HepG2 (cell line): ENCODE results near the gene NTSR2. TPM values are rescaled to one million over a fixed set of nuclear protein-coding genes. Genes with fewer than 3 reads are reported as not detected.

ENCODE experiments used
- ATF7 ChIP-seq, 2 experiments: fragments of 450-650 bp in 1 of 2; sonication (generic) in 1 of 2; formaldehyde crosslinking in 1 of 2; IDR thresholded peaks; 2 replicates each; pipeline versions ENCODE4 v1.4.0 to v1.6.1; 2016 to 2020; ENCODE audit warnings: antibody characterized with exemption in 1 of 2, mild to moderate bottlenecking in 1 of 2, missing genetic modification reagents in 1 of 2
- BCL6 ChIP-seq: IDR thresholded peaks from 2 replicates; pipeline ENCODE4 v1.6.1; 2016; ENCODE audit warnings: missing genetic modification reagents, missing compliant biosample characterization
- DR1 ChIP-seq: sonication (generic); formaldehyde crosslinking; IDR thresholded peaks from 2 replicates; pipeline ENCODE4 v1.8.0; 2021; ENCODE audit warnings: mild to moderate bottlenecking, missing genetic modification reagents, inconsistent platforms
- FOXK2 ChIP-seq: fragments of 450-650 bp; IDR thresholded peaks from 2 replicates; pipeline ENCODE4 v1.6.1; 2016
- GABPB1 ChIP-seq: IDR thresholded peaks from 2 replicates; pipeline ENCODE4 v1.6.1; 2016; ENCODE audit warnings: mild to moderate bottlenecking, missing genetic modification reagents, moderate library complexity, missing compliant biosample characterization
- HDAC2 ChIP-seq: sonication (generic); formaldehyde crosslinking; IDR thresholded peaks from 2 replicates; pipeline ENCODE4 v1.4.0; 2020; ENCODE audit warnings: missing genetic modification reagents
- HDAC6 ChIP-seq: fragments of 200-600 bp; sonication (generic); IDR thresholded peaks from 2 replicates; pipeline ENCODE4 v1.7.0; 2017; ENCODE audit warnings: mild to moderate bottlenecking, antibody characterized with exemption, low read length, low read depth
- HIC2 ChIP-seq: sonication (generic); formaldehyde crosslinking; IDR thresholded peaks from 2 replicates; pipeline ENCODE4 v1.9.0; 2022; ENCODE audit warnings: low read depth, missing genetic modification reagents
- IRF2 ChIP-seq: IDR thresholded peaks from 2 replicates; pipeline ENCODE4 v1.6.1; 2018; ENCODE audit warnings: missing genetic modification reagents, missing compliant biosample characterization
- MAX ChIP-seq: IDR thresholded peaks from 2 replicates; pipeline ENCODE4 v1.6.1; 2012; ENCODE audit warnings: inconsistent platforms
- MAZ ChIP-seq, 2 experiments: sonication (generic) in 1 of 2; formaldehyde crosslinking in 1 of 2; IDR thresholded peaks; 2 replicates each; pipeline versions ENCODE4 v1.5.0 to v1.6.1; 2012 to 2020; ENCODE audit warnings: low read depth in 2 of 2, mild to moderate bottlenecking in 2 of 2, borderline replicate concordance in 1 of 2, improper control_type of control experiment in 1 of 2, low read length in 1 of 2, missing genetic modification reagents in 1 of 2, moderate library complexity in 1 of 2
- NR2C2 ChIP-seq: sonication (generic); formaldehyde crosslinking; IDR thresholded peaks from 2 replicates; pipeline ENCODE4 v1.4.0; 2020; ENCODE audit warnings: missing genetic modification reagents, mild to moderate bottlenecking, moderate library complexity, borderline replicate concordance
- SMARCE1 ChIP-seq: fragments of 450-650 bp; IDR thresholded peaks from 2 replicates; pipeline ENCODE4 v1.6.1; 2017; ENCODE audit warnings: borderline replicate concordance
- SMC3 ChIP-seq: IDR thresholded peaks from 2 replicates; pipeline ENCODE4 v1.6.1; 2011; ENCODE audit warnings: low read length, improper control_type of control experiment
- SRY ChIP-seq: sonication (generic); formaldehyde crosslinking; IDR thresholded peaks from 2 replicates; pipeline ENCODE4 v1.8.0; 2022; ENCODE audit warnings: mild to moderate bottlenecking, missing genetic modification reagents
- TFE3 ChIP-seq: IDR thresholded peaks from 2 replicates; pipeline ENCODE4 v1.6.1; 2016
- TOE1 ChIP-seq: sonication (generic); formaldehyde crosslinking; IDR thresholded peaks from 2 replicates; pipeline ENCODE4 v1.4.0; 2020; ENCODE audit warnings: mild to moderate bottlenecking, missing genetic modification reagents
- ZBTB14 ChIP-seq: sonication (generic); formaldehyde crosslinking; IDR thresholded peaks from 2 replicates; pipeline ENCODE4 v1.4.0; 2020; ENCODE audit warnings: missing genetic modification reagents
- ZBTB7B ChIP-seq: sonication (generic); formaldehyde crosslinking; IDR thresholded peaks from 2 replicates; pipeline ENCODE4 v1.4.0; 2020; ENCODE audit warnings: missing genetic modification reagents
- ZGPAT ChIP-seq: IDR thresholded peaks from 2 replicates; pipeline ENCODE4 v1.6.1; 2016; ENCODE audit warnings: mild to moderate bottlenecking
- ZNF329 ChIP-seq: sonication (generic); formaldehyde crosslinking; IDR thresholded peaks from 2 replicates; pipeline ENCODE4 v1.9.0; 2021; ENCODE audit warnings: low read depth, mild to moderate bottlenecking, missing genetic modification reagents
- ZNF556 ChIP-seq: sonication (generic); formaldehyde crosslinking; IDR thresholded peaks from 2 replicates; pipeline ENCODE4 v1.4.0; 2020; ENCODE audit warnings: mild to moderate bottlenecking, missing genetic modification reagents, borderline replicate concordance
- ZNF580 ChIP-seq: IDR thresholded peaks from 2 replicates; pipeline ENCODE4 v1.6.1; 2016; ENCODE audit warnings: low read depth, borderline replicate concordance
- polyA plus RNA-seq, 8 experiments: library from polyadenylated mRNA; depleted of rRNA in 3 of 8; stranded (reverse) in 7 of 8; unstranded in 1 of 8; fragments of >200 nt; fragmentation: Illumina TruSeq in 4 of 8; extraction: Trizol in 4 of 8; gene quantifications; 2 replicates each; pipeline versions ENCODE4 v1.2.1 to v1.2.3, GENCODE V29; 2011 to 2016; ENCODE audit warnings: low read depth in 4 of 8, missing spikeins in 1 of 8, mixed read lengths in 1 of 8; ENCODE audit not compliant: insufficient read depth in 1 of 8
- total RNA-seq, 5 experiments: library from RNA; depleted of rRNA; stranded (reverse); fragments of >200 nt; fragmentation: Illumina TruSeq; extraction: Trizol; gene quantifications; 2 replicates each; pipeline ENCODE4 v1.2.3, GENCODE V29; 2016; ENCODE audit warnings: low read depth in 1 of 5

NTSR2 gene
- total and polyA plus RNA-seq, 2 of the 13 experiments (the other 11 are each of a cell fraction or from before 2014, with no cell fraction given): not detected

- TF ChIP-seq MAX: peak; percentile 76
- TF ChIP-seq BCL6: no peak
- no peak for TF ChIP-seq ZNF556
- TF ChIP-seq ZBTB7B (CRISPR knock-in tag): no peak
- no peak for TF ChIP-seq ATF7 (IDR thresholded peaks at IDR 0.05)
- TF ChIP-seq ATF7 (CRISPR knock-in tag; IDR thresholded peaks at IDR 0.05): no peak
- TF ChIP-seq FOXK2: no peak
- TF ChIP-seq SMARCE1: no peak
- TF ChIP-seq SRY: no peak
- TF ChIP-seq TFE3 (CRISPR knock-in tag): no peak
- TF ChIP-seq ZNF580 (CRISPR knock-in tag): 0 out of 2 replicates have a peak, but pooled peaks have one; percentile 23
- TF ChIP-seq DR1: no peak
- TF ChIP-seq NR2C2 (CRISPR knock-in tag): peak; percentile 94
- no peak for TF ChIP-seq TOE1 (CRISPR knock-in tag)
- no peak for TF ChIP-seq SMC3
- no peak for TF ChIP-seq HDAC6
- 0 out of 2 replicates have a peak, but pooled peaks have one; percentile 36 for TF ChIP-seq MAZ (IDR thresholded peaks at IDR 0.05; ENCODE audit: borderline replicate concordance, low read depth, low read length)
- no peak for TF ChIP-seq MAZ (CRISPR knock-in tag; IDR thresholded peaks at IDR 0.05; ENCODE audit: low read depth)
- TF ChIP-seq IRF2 (CRISPR knock-in tag): peak; percentile 57; the same call in 1 of the 2 replicates
- no peak for TF ChIP-seq ZNF329
- TF ChIP-seq ZGPAT (CRISPR knock-in tag): peak; percentile 73; the same call in 1 of the 2 replicates
- 0 out of 2 replicates have a peak, but pooled peaks have one; percentile 17 for TF ChIP-seq GABPB1
- TF ChIP-seq HDAC2 (CRISPR knock-in tag): peak; percentile 30
- TF ChIP-seq ZBTB14: no peak
- peak; percentile 83; the same call in 1 of the 2 replicates for TF ChIP-seq HIC2
These were observed 10.3 kb upstream of the NTSR2 start (continued) for GRCh38 chr2:11680182-11680900.
